ENCODE measurements around the gene LIG1.

- TF ChIP-seq, protein P1, sequence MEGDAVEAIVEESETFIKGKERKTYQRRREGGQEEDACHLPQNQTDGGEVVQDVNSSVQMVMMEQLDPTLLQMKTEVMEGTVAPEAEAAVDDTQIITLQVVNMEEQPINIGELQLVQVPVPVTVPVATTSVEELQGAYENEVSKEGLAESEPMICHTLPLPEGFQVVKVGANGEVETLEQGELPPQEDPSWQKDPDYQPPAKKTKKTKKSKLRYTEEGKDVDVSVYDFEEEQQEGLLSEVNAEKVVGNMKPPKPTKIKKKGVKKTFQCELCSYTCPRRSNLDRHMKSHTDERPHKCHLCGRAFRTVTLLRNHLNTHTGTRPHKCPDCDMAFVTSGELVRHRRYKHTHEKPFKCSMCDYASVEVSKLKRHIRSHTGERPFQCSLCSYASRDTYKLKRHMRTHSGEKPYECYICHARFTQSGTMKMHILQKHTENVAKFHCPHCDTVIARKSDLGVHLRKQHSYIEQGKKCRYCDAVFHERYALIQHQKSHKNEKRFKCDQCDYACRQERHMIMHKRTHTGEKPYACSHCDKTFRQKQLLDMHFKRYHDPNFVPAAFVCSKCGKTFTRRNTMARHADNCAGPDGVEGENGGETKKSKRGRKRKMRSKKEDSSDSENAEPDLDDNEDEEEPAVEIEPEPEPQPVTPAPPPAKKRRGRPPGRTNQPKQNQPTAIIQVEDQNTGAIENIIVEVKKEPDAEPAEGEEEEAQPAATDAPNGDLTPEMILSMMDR (IDR thresholded peaks at IDR 0.05) = no peak
- TF ChIP-seq POLR2AphosphoS5 (IDR thresholded peaks at IDR 0.05) = no peak
- TF ChIP-seq POLR2A (IDR thresholded peaks at IDR 0.05) = no peak
Measured at GRCh38 chr19:48135411-48135810, 34.7 kb downstream of the LIG1 start.
